ENCODE measurements around the gene DCLRE1B.

DCLRE1B gene

GRCh38 chr1:113887402-113888175, 17.5 kb upstream of the DCLRE1B start, which contains the start of gene BCL2L15:
Gene BCL2L15 (minus strand): TSS chr1:113887581. CDS start chr1:113887375, 206 bp downstream.
- no peak for DNase-seq (ENCODE audit: low read depth)

GRCh38 chr1:113890816-113891215, 14.3 kb upstream of the DCLRE1B start:
- DNase-seq (ENCODE audit: low read depth) = no peak

- no peak for DNase-seq (ENCODE audit: low read depth)
Observed at GRCh38 chr1:113891631-113892220, 13.4 kb upstream of the DCLRE1B start.

- DNase-seq (ENCODE audit: low read depth) = no peak
Observed at GRCh38 chr1:113893267-113893666, 11.9 kb upstream of the DCLRE1B start.

DNA sequence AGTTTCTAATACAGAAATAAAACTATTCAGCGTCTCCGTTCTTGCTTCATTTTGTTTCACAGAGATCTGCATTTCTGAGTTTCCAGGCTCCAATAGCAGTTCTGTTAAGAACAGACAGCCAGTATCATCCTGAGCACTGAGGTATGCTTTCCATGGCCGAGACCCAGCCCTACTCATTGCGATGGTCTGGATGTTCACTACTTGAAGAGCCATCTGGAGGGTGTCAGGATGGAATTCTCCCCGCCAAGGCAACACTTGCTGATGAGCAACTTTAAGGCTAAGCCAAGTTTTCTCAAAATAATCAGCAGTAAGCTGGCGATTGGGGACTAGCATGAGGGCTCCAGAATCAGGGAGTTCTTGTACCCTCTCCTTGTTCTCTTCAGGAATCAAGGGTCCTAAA, 10.0 kb upstream of the DCLRE1B start:
- DNase-seq (ENCODE audit: low read depth) = no peak

GRCh38 chr1:113895961-113896360, 9.2 kb upstream of the DCLRE1B start:
- DNase-seq (ENCODE audit: low read depth) = no peak

DNA sequence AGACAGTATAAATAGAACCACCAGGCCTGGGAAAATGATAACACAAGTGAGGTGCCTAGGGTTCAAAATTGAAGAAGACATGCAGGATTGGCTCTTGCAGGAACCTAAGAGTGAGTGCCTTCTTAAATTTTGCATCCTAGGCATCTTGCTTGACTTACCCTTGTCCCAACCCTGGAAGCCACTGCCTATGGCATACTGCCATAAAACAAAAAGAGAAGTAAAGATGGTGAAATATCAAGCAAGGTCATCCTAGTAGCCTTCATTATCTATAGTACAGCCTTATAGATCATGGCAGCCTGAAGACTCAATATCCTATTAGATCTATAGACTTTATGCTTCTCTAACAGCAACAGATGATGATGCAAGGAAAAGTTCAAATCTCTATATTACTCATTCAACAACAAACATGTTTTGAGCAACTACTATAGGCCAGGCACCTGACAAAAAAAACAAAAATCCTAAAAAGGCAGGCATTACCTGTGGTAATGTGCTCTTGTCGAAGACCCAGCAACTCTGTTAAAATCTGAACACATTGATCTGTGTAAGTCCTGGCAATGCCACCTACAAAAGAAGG, 6.8 kb upstream of the DCLRE1B start:
- no peak for DNase-seq (ENCODE audit: low read depth)

DNA sequence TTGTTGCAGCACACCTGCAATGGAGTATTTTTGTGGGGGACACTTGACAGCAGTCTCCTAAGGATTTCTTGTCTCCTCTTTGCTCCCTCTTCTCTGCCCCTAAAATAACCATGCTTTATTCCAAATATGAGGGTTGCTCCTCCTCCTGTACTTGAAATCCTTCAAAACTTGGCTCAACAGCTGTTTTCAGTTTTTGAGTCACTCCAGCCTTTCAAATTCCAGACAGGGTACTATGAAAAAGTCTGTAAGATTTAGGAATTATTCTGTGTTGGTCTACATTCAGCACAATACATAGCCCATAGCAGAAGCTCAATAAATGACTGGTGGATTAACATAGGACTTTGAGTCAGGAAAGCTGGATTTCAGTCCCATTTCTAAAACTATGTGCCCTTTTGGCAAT, 6.0 kb upstream of the DCLRE1B start:
- no peak for DNase-seq (ENCODE audit: low read depth)

DNA sequence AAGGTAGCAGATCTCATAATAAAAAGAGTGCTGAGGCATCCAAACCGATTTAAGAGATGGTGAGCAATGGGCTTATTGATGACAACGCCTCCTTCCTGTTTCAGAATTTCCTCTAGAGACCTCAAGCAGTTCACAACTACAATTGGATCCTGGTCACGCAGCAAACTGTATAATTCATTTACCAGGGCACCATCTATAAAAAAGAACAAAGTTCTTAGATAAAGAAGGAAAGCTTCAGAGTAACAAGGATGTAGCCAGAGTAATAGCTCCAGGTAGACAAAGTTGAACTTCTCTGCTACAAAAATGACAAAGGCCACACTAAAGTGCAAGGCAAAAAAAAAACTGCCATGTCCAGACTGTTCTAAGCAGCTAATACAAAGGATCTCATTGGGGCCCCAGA, 3.9 kb upstream of the DCLRE1B start:
- DNase-seq (ENCODE audit: low read depth) = no peak

GRCh38 chr1:113903501-113904292, 1.4 kb upstream of the DCLRE1B start:
- no peak for DNase-seq (ENCODE audit: low read depth)

- no peak for DNase-seq (ENCODE audit: low read depth)
Observed at GRCh38 chr1:113904293-113904673, 843 bp upstream of the DCLRE1B start.

- no peak for DNase-seq (ENCODE audit: low read depth)
Observed at GRCh38 chr1:113905435-113905861, 322 bp downstream of the DCLRE1B start.

GRCh38 chr1:113912594-113913311, 7.6 kb downstream of the DCLRE1B start:
- DNase-seq (ENCODE audit: low read depth) = no peak

- no peak for DNase-seq (ENCODE audit: low read depth)
Observed at GRCh38 chr1:113913312-113913668, 8.2 kb downstream of the DCLRE1B start.

GRCh38 chr1:113913887-113914664, 8.9 kb downstream of the DCLRE1B start:
- no peak for DNase-seq (ENCODE audit: low read depth)

DNA sequence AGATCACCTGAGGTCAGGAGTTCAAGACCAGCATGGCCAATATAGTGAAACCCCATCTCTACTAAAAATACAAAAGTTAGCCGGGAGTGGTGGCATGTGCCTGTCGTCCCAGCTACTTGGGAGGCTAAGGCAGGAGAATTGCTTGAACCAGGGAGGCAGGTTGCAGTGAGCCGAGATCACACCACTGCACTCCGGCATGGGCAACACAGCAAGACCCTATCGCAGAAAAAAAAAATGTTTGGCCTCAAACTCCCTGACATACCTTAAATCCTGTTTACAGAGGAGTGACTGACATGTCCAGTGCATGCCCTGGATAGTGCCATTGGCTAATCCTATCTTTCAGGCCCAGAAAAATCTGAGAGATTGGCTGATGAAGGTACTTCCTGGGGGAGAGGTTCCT, 11.8 kb downstream of the DCLRE1B start:
- DNase-seq (ENCODE audit: low read depth) = no peak

DNA sequence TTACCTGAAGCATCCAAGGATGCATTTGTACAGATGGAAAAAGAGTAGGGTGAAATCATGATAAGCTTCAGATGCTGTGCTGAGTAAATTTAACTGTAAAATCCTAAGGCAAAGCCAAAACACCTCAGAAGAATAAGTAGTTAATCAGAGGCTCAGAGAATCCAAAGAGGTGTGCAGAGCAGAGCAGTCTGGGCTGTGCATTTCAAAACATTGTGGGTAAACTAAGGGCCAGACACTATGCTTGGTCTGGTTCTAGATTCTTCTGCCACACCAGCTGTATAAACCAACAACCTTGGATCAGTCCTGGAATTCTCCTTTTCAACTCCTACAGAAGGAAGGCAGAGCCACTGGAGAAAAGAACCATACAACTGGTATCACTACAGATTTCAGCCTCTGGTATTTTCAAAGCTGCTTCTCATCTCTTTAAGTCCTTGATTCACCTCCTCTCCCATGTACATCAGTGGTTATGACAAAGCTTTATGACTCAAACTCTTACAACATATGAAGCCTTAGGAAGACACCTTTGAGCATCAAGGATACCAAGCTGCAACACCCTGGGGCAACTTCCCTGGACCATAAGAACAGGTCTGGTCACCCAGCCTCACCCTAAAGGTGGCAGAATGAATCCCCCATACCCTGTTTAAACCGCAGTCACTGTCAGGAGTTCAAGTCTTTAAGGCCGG, 12.4 kb downstream of the DCLRE1B start:
- DNase-seq (ENCODE audit: low read depth) = no peak

DNA sequence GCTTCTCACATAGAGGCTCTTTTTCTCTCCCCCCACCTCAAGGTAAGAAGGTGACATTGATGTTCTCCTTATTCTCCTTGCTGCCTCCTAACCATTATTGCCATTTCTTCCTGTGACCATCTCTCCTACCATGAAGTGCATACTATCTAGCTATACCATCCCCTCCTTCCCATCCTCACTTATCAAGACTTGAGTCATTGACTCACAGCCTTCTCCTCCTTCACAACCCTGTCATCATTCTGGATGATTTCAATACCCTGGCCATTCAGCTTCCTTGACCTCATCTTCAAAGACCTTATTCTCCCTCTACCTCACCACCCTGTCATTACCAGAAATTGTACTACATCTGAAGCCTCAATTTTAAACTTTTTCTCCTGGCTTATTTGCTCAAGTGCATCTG, 13.1 kb downstream of the DCLRE1B start:
- no peak for DNase-seq (ENCODE audit: low read depth)

- no peak for DNase-seq (ENCODE audit: low read depth)
Observed at GRCh38 chr1:113922957-113923356, 17.8 kb downstream of the DCLRE1B start.

DNA sequence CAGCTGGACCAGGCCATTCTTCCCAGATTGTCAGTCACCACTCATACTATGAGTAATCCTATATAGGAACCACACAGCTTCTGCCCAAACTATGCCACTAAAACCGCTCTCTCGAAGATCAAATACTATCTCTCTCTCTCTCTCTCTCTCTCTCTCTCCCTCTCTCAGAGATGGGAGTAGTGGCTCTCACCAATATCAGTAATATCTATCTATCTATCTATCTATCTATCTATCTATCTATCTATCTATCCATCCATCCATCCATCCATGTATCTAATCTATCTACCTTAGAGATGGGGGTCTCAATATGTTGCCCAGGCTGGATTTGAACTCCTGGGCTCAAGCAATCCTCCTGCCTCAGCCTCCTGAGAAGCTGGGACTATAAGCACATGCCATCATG, 19.3 kb downstream of the DCLRE1B start:
- no peak for DNase-seq (ENCODE audit: low read depth)
